CD1c-positive myeloid dendritic cell (primary cell): ENCODE data around the gene PSMB10.
"Not testable (repeated sequence)": the region's sequence is repeated elsewhere in the genome, so short reads cannot be mapped to it uniquely, and the experiment has no call there.

Experiments
- DNase-seq: peaks from one replicate; pipeline ENCODE4 v3.0.0-alpha.2; 2016; ENCODE audit errors: extremely low spot score

PSMB10 gene

GRCh38 chr16:67926181-67926750 lies 10.4 kb downstream of the PSMB10 start:
- DNase-seq = no peak

GRCh38 chr16:67924140-67924906 lies 12.3 kb downstream of the PSMB10 start:
- DNase-seq = no peak

GRCh38 chr16:67923414-67924116 lies 13.1 kb downstream of the PSMB10 start:
- DNase-seq = no peak

- no peak for DNase-seq
These were observed 13.9 kb downstream of the PSMB10 start for GRCh38 chr16:67922740-67923139.

- no peak for DNase-seq
These were observed 14.4 kb downstream of the PSMB10 start for GRCh38 chr16:67922221-67922620.

- no peak for DNase-seq
These were observed 16.9 kb downstream of the PSMB10 start for GRCh38 chr16:67919622-67920221.

GRCh38 chr16:67917852-67918236 lies 18.8 kb downstream of the PSMB10 start:
- no peak for DNase-seq

- no peak for DNase-seq
These were observed 19.4 kb downstream of the PSMB10 start for GRCh38 chr16:67917140-67917851.

- no peak for DNase-seq
These were observed 20.6 kb downstream of the PSMB10 start for GRCh38 chr16:67915831-67916723.

- DNase-seq = not testable (repeated sequence)
These were observed 21.2 kb downstream of the PSMB10 start for GRCh38 chr16:67915496-67915769.

GRCh38 chr16:67914758-67915495 lies 21.7 kb downstream of the PSMB10 start:
- DNase-seq = no peak

- no peak for DNase-seq
These were observed 26.5 kb downstream of the PSMB10 start for GRCh38 chr16:67910158-67910557.

- no peak for DNase-seq
These were observed 27.5 kb downstream of the PSMB10 start for GRCh38 chr16:67909056-67909742.

- no peak for DNase-seq
These were observed 29.1 kb downstream of the PSMB10 start for GRCh38 chr16:67907397-67908180.

- no peak for DNase-seq
These were observed 33.8 kb downstream of the PSMB10 start for GRCh38 chr16:67902831-67903230.

GRCh38 chr16:67901734-67902133 lies 34.9 kb downstream of the PSMB10 start:
- DNase-seq = no peak

- DNase-seq = no peak
These were observed 39.4 kb downstream of the PSMB10 start for GRCh38 chr16:67897231-67897630.

- DNase-seq = no peak
These were observed 42.8 kb downstream of the PSMB10 start for GRCh38 chr16:67893743-67894399.
